Cardiac fibroblast (primary cell): ENCODE measurements around the gene DPH2.
A peak's percentile ranks its signal among the peaks of the same experiment; 100 is the strongest.

Experiments used
- DNase-seq, 2 donors: peaks; one replicate each; pipeline versions ENCODE4 v3.0.0 to v3.0.0-alpha.2; 2010; ENCODE audit warnings: low read depth in 2 of 2
- H3K4me3 ChIP-seq, 2 donors: replicated peaks in 1 of 2; 1 replicate in 1 of 2; 2 replicates in 1 of 2; pipeline ENCODE4 v1.5.1; 2011; ENCODE audit warnings: low read depth in 2 of 2, low read length in 2 of 2, mild to moderate bottlenecking in 2 of 2, moderate library complexity in 1 of 2
- CTCF ChIP-seq: IDR thresholded peaks from one replicate; pipeline ENCODE4 v1.5.1; 2011; ENCODE audit warnings: low read depth, mild to moderate bottlenecking, low read length, inconsistent platforms

The DPH2 gene

GRCh38 chr1:43965316-43965715 is 4.5 kb upstream of the DPH2 start:
- no peak for DNase-seq
- TF ChIP-seq CTCF = no peak
- no peak overlapping the region for H3K4me3 ChIP-seq

GRCh38 chr1:43968348-43968948 is 1.4 kb upstream of the DPH2 start:
- DNase-seq = peak; percentile 39 to 49
- H3K4me3 ChIP-seq = no peak overlapping the region
- TF ChIP-seq CTCF = no peak

GRCh38 chr1:43969416-43969745 is 429 bp upstream of the DPH2 start:
- no peak overlapping the region for H3K4me3 ChIP-seq
- DNase-seq = no peak
- no peak for TF ChIP-seq CTCF

GRCh38 chr1:43970502-43970901 is 692 bp downstream of the DPH2 start:
- peak overlapping the region; percentile 92 to 94 for H3K4me3 ChIP-seq
- no peak for TF ChIP-seq CTCF
- no peak for DNase-seq

GRCh38 chr1:43970911-43971310 is 1.1 kb downstream of the DPH2 start:
- no peak for TF ChIP-seq CTCF
- H3K4me3 ChIP-seq = no peak overlapping the region

GRCh38 chr1:43971336-43971980 is 1.6 kb downstream of the DPH2 start:
- no peak for TF ChIP-seq CTCF
- H3K4me3 ChIP-seq = no peak overlapping the region
- DNase-seq = no peak

More at GRCh38 chr1:43970911-43971310, 1.1 kb downstream of the DPH2 start:
- no peak for DNase-seq
